Activated CD8-positive, alpha-beta memory T cell treated with anti-CD3 and anti-CD28 coated beads, Interleukin-2, amount 10 ng/mL, durations not matched to agents 7 days and 5 days (primary cell): ENCODE results near the gene GNA15. TPM values are rescaled to one million over a fixed set of nuclear protein-coding genes. Genes with fewer than 3 reads are reported as not detected.

ENCODE experiments used
- ATAC-seq: fragments of 150-1000 bp; cut with Tn5 transposase; one replicate; pipeline ENCODE4 v1.10.0; 2021; ENCODE audit warnings: moderate library complexity
- CTCF ChIA-PET: fragments of 350-600 bp; sonication (Branson Sonifier 250); formaldehyde crosslinking; loops from one replicate; lab custom pipeline; 2021; ENCODE audit warnings: antibody characterized with exemption; lab: Charles Lee
- DNase-seq: peaks from one replicate; pipeline ENCODE4 v3.0.0-alpha.2; 2020
- H3K27ac Mint-ChIP-seq: one replicate; pipeline ENCODE4 v1.8.0; 2021; ENCODE audit warnings: mild to moderate bottlenecking, mixed read lengths
- H3K27me3 Mint-ChIP-seq: one replicate; pipeline ENCODE4 v1.8.0; 2021; ENCODE audit warnings: mixed read lengths
- H3K36me3 Mint-ChIP-seq: one replicate; pipeline ENCODE4 v1.8.0; 2021; ENCODE audit warnings: mild to moderate bottlenecking, mixed read lengths
- H3K4me1 Mint-ChIP-seq: one replicate; pipeline ENCODE4 v1.8.0; 2021; ENCODE audit warnings: mixed read lengths
- H3K4me3 Mint-ChIP-seq: one replicate; pipeline ENCODE4 v1.8.0; 2021; ENCODE audit warnings: mild to moderate bottlenecking, moderate library complexity, mixed read lengths
- H3K9me3 Mint-ChIP-seq: one replicate; pipeline ENCODE4 v1.8.0; 2022; ENCODE audit warnings: low read depth, mixed read lengths
- total RNA-seq, 2 experiments: library from RNA; stranded (reverse); gene quantifications; one replicate each; pipeline ENCODE4 v1.2.3, GENCODE V29; 2021

GNA15 gene
- total RNA-seq, 2 experiments from 2014 or later, result 23.7 to 39.8 TPM

DNA sequence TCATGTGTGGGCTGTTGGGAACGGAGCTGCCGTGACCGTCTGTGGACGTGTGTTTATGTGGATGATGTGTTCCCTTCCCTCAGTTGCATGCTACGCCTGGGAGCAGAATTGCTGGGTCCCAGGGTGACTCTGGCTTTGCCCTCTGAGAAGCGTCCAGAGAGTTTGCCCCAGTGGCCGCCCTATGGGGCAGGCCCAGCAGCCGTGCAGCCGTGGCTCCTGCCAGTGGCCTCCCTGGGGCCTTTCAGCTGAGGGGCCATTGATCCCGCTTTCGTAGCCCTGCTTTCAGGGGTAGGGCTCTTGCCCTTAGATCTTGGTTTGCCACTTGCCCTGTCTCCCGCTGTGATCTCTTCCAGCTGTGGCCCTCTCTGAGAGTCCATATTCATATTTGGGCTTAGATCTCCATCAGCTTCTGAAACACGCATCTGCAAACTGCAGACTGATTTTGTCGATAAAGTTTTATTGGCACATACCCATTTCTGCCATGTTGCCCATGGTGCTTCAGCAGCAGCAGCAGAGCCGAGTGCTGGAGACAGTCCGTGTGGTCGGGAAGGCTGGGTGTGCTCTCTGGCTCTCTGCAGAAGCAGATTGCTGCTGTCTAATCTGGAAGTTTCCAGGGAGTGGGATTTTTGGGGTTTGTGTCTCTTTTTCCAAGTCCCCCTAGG lies 24.1 kb upstream of the GNA15 start:
- no peaks in the 10 kb centered on the region for H3K27me3 Mint-ChIP-seq
- H3K4me3 Mint-ChIP-seq, result no peak overlapping the region
- DNase-seq (no peak), ATAC-seq (no peak)
- H3K9me3 Mint-ChIP-seq, result no peaks in the 10 kb centered on the region
- H3K27ac Mint-ChIP-seq, result no peak overlapping the region
- CTCF ChIA-PET, result interaction anchor here (2.6 to 5.6 kb wide), 2 partner anchors 16 to 52 kb away, joined by 9 to 51 read pairs; no protein-coding TSS in a partner anchor
- H3K4me1 Mint-ChIP-seq, result peaks cover 5% of the 10 kb centered on the region
- no peaks in the 10 kb centered on the region for H3K36me3 Mint-ChIP-seq

DNA sequence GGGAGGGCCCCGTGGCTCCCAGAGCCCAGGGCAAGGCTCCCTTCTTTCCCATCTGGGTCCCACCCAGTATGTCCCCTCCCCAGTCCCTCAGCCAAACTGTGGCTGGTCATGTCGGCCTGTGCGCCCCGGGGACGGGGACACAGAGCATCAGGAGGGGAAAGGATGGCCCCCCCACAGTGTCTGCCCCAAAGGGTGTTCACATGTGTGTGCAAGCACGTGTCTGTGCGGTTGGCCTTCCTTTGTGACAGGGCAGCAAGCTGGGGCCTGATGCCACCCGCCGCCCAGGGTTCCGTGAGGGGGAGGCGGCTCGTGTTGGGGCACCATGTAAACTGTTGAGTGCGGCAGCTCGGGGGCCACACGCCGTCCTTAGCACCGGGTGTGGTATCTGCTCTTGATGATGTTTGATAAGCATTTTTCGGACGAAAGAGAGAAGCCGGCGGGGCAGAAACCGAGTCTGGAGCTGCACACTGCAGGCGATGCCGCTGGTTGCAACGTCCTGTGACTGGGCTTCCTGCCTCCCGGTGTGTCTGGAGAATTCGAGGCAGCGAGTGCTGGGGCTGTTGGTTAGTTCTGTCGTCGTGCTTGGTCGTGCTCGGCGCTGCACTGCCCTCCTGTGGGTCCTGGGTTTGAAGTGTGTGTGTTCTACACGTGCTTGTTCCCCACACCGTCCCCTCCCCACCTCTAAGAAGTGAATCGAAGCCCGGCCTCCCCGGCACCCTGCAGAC lies 23.3 kb upstream of the GNA15 start:
- Mint-ChIP-seq H3K36me3 (no peaks in the 10 kb centered on the region), H3K27ac (no peak overlapping the region), H3K9me3 (no peaks in the 10 kb centered on the region), H3K27me3 (no peaks in the 10 kb centered on the region), H3K4me3 (no peak overlapping the region), H3K4me1 (peaks cover 5% of the 10 kb centered on the region)
- CTCF ChIA-PET, result interaction anchor here (1.3 kb wide), 2 partner anchors 9 to 14 kb away, joined by 3 to 5 read pairs; no protein-coding TSS in a partner anchor
- DNase-seq, result no peak
- ATAC-seq, result no peak

- no peak overlapping the region for H3K4me3 Mint-ChIP-seq
- DNase-seq (no peak), ATAC-seq (no peak)
- H3K4me1 Mint-ChIP-seq, result peaks cover 5% of the 10 kb centered on the region
- no peak overlapping the region for H3K27ac Mint-ChIP-seq
- H3K36me3 Mint-ChIP-seq, result no peaks in the 10 kb centered on the region
- no peaks in the 10 kb centered on the region for H3K27me3 Mint-ChIP-seq
- H3K9me3 Mint-ChIP-seq, result no peaks in the 10 kb centered on the region
- CTCF ChIA-PET, result interaction anchor here (1.3 kb wide), 2 partner anchors 10 to 13 kb away, joined by 3 to 5 read pairs; no protein-coding TSS in a partner anchor
Measured at GRCh38 chr19:3113100-3114017, 22.5 kb upstream of the GNA15 start.

DNA sequence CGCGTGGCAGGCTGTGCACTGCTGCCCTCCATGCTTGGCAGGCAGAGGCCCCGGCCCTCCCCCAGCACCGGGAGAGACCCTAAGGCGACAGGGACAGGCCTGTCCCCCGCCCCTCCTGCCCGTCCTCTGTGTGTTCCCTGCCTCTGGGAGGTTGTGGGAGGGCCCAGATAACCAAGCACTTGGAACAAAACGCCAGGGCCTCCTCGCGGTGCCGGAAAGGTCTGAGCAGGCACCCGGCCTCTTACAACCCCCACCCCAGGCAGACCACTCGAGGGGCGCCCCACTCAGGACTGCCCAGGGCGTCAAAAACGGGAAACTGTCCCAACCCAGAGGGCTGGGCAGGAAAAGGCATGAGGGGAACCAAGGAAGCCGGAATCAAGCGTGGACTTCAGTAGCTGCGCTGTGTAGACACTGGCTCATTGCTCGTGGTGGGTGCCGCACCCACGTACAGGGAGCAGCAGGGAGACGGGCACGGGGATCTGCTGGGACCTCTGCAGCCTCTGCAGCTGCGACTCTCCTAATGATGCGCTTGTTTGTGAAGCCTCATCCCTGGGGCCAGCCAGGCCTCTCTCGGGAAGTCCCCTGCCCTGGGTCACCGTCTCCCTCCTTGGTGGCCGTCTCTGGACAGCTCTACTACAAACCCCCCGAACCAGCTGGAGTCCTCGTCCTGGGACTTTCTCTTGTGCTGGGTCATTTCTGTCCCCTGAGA lies 21.7 kb upstream of the GNA15 start:
- CTCF ChIA-PET, result interaction anchor here (0.6 to 2.4 kb wide), 2 partner anchors 10 to 52 kb away, joined by 3 to 6 read pairs; no protein-coding TSS in a partner anchor
- DNase-seq (no peak), ATAC-seq (no peak)
- H3K27me3 Mint-ChIP-seq, result no peaks in the 10 kb centered on the region
- H3K9me3 Mint-ChIP-seq, result no peaks in the 10 kb centered on the region
- H3K4me1 Mint-ChIP-seq, result peaks cover 2% of the 10 kb centered on the region
- no peaks in the 10 kb centered on the region for H3K36me3 Mint-ChIP-seq
- no peak overlapping the region for H3K27ac Mint-ChIP-seq
- H3K4me3 Mint-ChIP-seq, result no peak overlapping the region

GRCh38 chr19:3114811-3115210 lies 21.0 kb upstream of the GNA15 start:
- CTCF ChIA-PET, result interaction anchor here (2.4 kb wide), 1 partner anchor 11 kb away, joined by 6 read pairs; no protein-coding TSS in a partner anchor

DNA sequence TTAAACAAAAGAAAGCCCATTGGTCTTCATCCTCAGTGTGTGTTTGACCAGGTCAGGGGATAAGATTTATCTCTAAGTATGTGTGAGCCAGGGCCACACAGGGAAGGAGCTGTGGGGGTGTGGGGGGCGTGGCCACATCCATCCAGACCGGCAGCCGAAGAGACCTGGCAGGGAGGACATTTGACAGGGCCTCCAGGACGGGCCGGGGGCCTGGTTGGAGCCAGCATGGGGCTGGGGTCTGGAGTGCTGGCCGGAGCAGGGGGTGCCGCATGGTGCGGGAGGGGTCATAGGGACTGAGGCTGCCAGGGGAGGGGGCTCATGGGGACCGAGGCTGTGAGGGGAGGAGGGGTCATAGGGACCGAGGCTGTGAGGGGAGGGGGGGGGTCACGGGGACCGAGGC lies 20.4 kb upstream of the GNA15 start:
- CTCF ChIA-PET, result interaction anchor here (2.4 kb wide), 1 partner anchor 12 kb away, joined by 6 read pairs; no protein-coding TSS in a partner anchor
- Mint-ChIP-seq H3K27ac (no peak overlapping the region), H3K4me1 (no peaks in the 10 kb centered on the region), H3K4me3 (no peak overlapping the region), H3K27me3 (no peaks in the 10 kb centered on the region), H3K9me3 (no peaks in the 10 kb centered on the region), H3K36me3 (no peaks in the 10 kb centered on the region)
- ATAC-seq, result no peak
- no peak for DNase-seq

More at GRCh38 chr19:3114811-3115210, 21.0 kb upstream of the GNA15 start:
- no peaks in the 10 kb centered on the region for H3K36me3 Mint-ChIP-seq
- H3K27me3 Mint-ChIP-seq, result no peaks in the 10 kb centered on the region
- no peak overlapping the region for H3K4me3 Mint-ChIP-seq
- no peaks in the 10 kb centered on the region for H3K4me1 Mint-ChIP-seq
- H3K27ac Mint-ChIP-seq, result no peak overlapping the region
- H3K9me3 Mint-ChIP-seq, result no peaks in the 10 kb centered on the region
- DNase-seq, result no peak
- no peak for ATAC-seq

- Mint-ChIP-seq H3K4me1 (no peaks in the 10 kb centered on the region), H3K27ac (no peak overlapping the region), H3K27me3 (no peaks in the 10 kb centered on the region), H3K9me3 (no peaks in the 10 kb centered on the region), H3K4me3 (no peak overlapping the region), H3K36me3 (no peaks in the 10 kb centered on the region)
- DNase-seq (no peak), ATAC-seq (no peak)
- CTCF ChIA-PET, result interaction anchor here (2.0 to 2.4 kb wide), 2 partner anchors 12 kb away, joined by 6 to 8 read pairs; no protein-coding TSS in a partner anchor
Measured at GRCh38 chr19:3115916-3116602, 19.8 kb upstream of the GNA15 start.

- no peak overlapping the region for H3K27ac Mint-ChIP-seq
- H3K9me3 Mint-ChIP-seq, result no peaks in the 10 kb centered on the region
- no peaks in the 10 kb centered on the region for H3K27me3 Mint-ChIP-seq
- H3K4me1 Mint-ChIP-seq, result no peaks in the 10 kb centered on the region
- ATAC-seq (no peak), DNase-seq (no peak)
- H3K4me3 Mint-ChIP-seq, result no peak overlapping the region
- H3K36me3 Mint-ChIP-seq, result no peaks in the 10 kb centered on the region
- CTCF ChIA-PET, result interaction anchor here (1.3 to 2.0 kb wide), 2 partner anchors 11 to 13 kb away, joined by 3 to 8 read pairs; no protein-coding TSS in a partner anchor
Measured at GRCh38 chr19:3116621-3117020, 19.2 kb upstream of the GNA15 start.

GRCh38 chr19:3117716-3118115 lies 18.1 kb upstream of the GNA15 start:
- DNase-seq (no peak), ATAC-seq (no peak)
- Mint-ChIP-seq H3K9me3 (no peaks in the 10 kb centered on the region), H3K27ac (no peak overlapping the region), H3K27me3 (no peaks in the 10 kb centered on the region), H3K36me3 (no peaks in the 10 kb centered on the region), H3K4me1 (no peaks in the 10 kb centered on the region), H3K4me3 (no peak overlapping the region)
- CTCF ChIA-PET, result interaction anchor here (1.3 to 2.0 kb wide), 4 partner anchors 9 to 43 kb away, joined by 3 to 8 read pairs (median 4); no protein-coding TSS in a partner anchor

DNA sequence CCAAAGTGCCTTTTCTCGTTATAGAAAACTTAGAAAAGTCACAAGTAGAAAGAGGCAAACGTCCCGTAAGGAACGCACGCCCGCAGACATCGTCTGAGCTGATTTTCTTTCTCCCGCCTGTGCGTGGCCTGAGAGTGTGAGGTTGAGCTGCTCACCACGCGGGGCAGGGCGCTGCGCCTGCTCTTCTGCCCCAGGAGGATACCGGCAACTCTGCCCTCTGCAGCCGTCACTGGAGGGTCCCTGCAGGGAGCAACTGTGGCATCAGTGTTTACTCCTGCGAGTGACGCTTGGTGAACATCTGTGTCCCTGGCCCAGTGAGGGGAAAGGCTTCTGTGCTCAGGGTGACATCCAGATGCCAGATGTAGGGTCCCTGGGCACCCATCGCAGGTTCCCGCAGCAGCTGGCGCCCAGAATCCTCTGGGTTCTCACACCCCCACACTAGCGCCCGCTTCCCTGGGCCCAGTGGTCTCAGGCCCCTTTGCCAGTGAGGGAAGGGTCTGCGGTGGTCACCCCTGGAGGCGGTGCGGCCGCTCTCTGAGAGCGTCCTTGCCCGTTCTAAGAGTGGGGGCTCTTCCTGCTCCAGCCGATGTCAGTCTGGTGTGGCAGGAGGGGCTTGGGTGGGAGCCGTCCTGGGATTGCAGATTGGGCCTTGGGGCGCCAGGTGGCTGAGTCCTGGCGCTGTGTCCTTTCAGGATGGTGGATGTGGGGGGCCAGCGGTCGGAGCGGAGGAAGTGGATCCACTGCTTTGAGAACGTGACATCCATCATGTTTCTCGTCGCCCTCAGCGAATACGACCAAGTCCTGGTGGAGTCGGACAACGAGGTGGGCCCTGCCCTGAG lies 17.4 kb upstream of the GNA15 start:
- no peak overlapping the region for H3K4me3 Mint-ChIP-seq
- DNase-seq (no peak), ATAC-seq (no peak)
- H3K4me1 Mint-ChIP-seq, result no peaks in the 10 kb centered on the region
- H3K27ac Mint-ChIP-seq, result no peak overlapping the region
- H3K36me3 Mint-ChIP-seq, result no peaks in the 10 kb centered on the region
- CTCF ChIA-PET, result interaction anchor here (1.4 to 2.0 kb wide), 3 partner anchors 10 to 43 kb away, joined by 3 to 8 read pairs (median 4); no protein-coding TSS in a partner anchor
- no peaks in the 10 kb centered on the region for H3K9me3 Mint-ChIP-seq
- H3K27me3 Mint-ChIP-seq, result no peaks in the 10 kb centered on the region

DNA sequence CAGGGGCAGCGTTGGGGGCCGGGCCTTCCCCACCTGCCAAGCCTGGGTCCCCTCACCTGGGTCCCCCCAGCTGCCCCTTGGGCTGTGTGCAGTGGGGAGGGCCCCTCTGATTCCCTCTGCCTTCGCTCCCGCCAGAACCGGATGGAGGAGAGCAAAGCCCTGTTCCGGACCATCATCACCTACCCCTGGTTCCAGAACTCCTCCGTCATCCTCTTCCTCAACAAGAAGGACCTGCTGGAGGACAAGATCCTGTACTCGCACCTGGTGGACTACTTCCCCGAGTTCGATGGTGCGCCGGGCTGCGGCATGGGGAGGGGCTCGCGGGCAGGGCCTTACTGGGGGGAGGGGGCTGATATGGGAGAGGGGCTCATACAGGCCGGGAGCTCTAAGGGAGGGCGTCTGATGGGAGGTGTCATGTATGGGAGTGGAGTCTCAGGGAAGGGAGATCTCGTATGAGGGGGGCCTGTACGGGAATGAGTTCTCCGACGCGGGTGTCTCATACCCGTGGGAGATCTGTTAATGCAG lies 16.7 kb upstream of the GNA15 start:
- no peak for DNase-seq
- H3K27ac Mint-ChIP-seq, result no peak overlapping the region
- H3K27me3 Mint-ChIP-seq, result no peaks in the 10 kb centered on the region
- ATAC-seq, result no peak
- no peak overlapping the region for H3K4me3 Mint-ChIP-seq
- H3K4me1 Mint-ChIP-seq, result no peaks in the 10 kb centered on the region
- CTCF ChIA-PET, result interaction anchor here (0.7 to 1.4 kb wide), 2 partner anchors 10 to 15 kb away, joined by 3 read pairs; no protein-coding TSS in a partner anchor
- H3K9me3 Mint-ChIP-seq, result no peaks in the 10 kb centered on the region
- no peaks in the 10 kb centered on the region for H3K36me3 Mint-ChIP-seq
